ENCODE results near the gene KCTD10. TPM values are rescaled to one million over a fixed set of nuclear protein-coding genes. Genes with fewer than 3 reads are reported as not detected.

The KCTD10 gene
- total and polyA plus RNA-seq, 10 of the 15 experiments (the other 5 are each of a cell fraction or from before 2014, with no cell fraction given) = 5.6 to 52.0 (median 34.2) TPM

DNA sequence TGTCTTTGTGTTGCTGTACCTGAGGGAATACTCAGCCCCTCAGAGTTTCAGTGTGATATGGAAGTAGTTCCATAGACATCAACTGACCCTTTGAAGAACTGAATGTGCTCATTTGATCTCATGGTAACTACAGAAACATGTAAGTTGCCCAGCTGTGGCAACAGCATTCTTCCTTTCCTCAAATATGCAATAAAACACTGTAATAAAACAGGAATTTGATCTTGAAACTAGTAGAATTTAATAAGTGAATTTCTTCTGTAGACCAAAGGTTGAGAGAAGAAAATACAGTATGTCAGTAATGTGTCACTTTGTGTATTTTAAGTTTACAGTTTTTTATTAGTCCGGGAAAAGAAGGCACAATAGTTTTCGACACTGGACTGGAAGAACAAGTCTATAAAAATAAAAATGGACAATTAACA is 31.9 kb downstream of the KCTD10 start (continued):
- TF ChIP-seq, protein P1, sequence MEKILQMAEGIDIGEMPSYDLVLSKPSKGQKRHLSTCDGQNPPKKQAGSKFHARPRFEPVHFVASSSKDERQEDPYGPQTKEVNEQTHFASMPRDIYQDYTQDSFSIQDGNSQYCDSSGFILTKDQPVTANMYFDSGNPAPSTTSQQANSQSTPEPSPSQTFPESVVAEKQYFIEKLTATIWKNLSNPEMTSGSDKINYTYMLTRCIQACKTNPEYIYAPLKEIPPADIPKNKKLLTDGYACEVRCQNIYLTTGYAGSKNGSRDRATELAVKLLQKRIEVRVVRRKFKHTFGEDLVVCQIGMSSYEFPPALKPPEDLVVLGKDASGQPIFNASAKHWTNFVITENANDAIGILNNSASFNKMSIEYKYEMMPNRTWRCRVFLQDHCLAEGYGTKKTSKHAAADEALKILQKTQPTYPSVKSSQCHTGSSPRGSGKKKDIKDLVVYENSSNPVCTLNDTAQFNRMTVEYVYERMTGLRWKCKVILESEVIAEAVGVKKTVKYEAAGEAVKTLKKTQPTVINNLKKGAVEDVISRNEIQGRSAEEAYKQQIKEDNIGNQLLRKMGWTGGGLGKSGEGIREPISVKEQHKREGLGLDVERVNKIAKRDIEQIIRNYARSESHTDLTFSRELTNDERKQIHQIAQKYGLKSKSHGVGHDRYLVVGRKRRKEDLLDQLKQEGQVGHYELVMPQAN (conservative IDR thresholded peaks at IDR 0.05) = no peak
- TF ChIP-seq, protein P2, sequence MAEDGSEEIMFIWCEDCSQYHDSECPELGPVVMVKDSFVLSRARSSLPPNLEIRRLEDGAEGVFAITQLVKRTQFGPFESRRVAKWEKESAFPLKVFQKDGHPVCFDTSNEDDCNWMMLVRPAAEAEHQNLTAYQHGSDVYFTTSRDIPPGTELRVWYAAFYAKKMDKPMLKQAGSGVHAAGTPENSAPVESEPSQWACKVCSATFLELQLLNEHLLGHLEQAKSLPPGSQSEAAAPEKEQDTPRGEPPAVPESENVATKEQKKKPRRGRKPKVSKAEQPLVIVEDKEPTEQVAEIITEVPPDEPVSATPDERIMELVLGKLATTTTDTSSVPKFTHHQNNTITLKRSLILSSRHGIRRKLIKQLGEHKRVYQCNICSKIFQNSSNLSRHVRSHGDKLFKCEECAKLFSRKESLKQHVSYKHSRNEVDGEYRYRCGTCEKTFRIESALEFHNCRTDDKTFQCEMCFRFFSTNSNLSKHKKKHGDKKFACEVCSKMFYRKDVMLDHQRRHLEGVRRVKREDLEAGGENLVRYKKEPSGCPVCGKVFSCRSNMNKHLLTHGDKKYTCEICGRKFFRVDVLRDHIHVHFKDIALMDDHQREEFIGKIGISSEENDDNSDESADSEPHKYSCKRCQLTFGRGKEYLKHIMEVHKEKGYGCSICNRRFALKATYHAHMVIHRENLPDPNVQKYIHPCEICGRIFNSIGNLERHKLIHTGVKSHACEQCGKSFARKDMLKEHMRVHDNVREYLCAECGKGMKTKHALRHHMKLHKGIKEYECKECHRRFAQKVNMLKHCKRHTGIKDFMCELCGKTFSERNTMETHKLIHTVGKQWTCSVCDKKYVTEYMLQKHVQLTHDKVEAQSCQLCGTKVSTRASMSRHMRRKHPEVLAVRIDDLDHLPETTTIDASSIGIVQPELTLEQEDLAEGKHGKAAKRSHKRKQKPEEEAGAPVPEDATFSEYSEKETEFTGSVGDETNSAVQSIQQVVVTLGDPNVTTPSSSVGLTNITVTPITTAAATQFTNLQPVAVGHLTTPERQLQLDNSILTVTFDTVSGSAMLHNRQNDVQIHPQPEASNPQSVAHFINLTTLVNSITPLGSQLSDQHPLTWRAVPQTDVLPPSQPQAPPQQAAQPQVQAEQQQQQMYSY (CRISPR knock-in tag; IDR thresholded peaks at IDR 0.05) = no peak
- TF ChIP-seq STAT1 (conservative IDR thresholded peaks at IDR 0.05) = no peak
- TF ChIP-seq, protein P3, sequence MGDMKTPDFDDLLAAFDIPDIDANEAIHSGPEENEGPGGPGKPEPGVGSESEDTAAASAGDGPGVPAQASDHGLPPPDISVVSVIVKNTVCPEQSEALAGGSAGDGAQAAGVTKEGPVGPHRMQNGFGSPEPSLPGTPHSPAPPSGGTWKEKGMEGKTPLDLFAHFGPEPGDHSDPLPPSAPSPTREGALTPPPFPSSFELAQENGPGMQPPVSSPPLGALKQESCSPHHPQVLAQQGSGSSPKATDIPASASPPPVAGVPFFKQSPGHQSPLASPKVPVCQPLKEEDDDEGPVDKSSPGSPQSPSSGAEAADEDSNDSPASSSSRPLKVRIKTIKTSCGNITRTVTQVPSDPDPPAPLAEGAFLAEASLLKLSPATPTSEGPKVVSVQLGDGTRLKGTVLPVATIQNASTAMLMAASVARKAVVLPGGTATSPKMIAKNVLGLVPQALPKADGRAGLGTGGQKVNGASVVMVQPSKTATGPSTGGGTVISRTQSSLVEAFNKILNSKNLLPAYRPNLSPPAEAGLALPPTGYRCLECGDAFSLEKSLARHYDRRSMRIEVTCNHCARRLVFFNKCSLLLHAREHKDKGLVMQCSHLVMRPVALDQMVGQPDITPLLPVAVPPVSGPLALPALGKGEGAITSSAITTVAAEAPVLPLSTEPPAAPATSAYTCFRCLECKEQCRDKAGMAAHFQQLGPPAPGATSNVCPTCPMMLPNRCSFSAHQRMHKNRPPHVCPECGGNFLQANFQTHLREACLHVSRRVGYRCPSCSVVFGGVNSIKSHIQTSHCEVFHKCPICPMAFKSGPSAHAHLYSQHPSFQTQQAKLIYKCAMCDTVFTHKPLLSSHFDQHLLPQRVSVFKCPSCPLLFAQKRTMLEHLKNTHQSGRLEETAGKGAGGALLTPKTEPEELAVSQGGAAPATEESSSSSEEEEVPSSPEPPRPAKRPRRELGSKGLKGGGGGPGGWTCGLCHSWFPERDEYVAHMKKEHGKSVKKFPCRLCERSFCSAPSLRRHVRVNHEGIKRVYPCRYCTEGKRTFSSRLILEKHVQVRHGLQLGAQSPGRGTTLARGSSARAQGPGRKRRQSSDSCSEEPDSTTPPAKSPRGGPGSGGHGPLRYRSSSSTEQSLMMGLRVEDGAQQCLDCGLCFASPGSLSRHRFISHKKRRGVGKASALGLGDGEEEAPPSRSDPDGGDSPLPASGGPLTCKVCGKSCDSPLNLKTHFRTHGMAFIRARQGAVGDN (IDR thresholded peaks at IDR 0.05) = no peak
